Esophagus squamous epithelium (tissue), 5 donors: ENCODE data around the gene CHSY3. TPM values are rescaled to one million over a fixed set of nuclear protein-coding genes. Genes with fewer than 3 reads are reported as not detected.

Source experiments
- DNase-seq: peaks from one replicate; lab custom pipeline; 2025; lab: John Stamatoyannopoulos, UW
- H3K27ac ChIP-seq, 4 donors: fragments of 200-600 bp; sonication (generic); one replicate each; pipeline ENCODE4 v1.5.1; 2016 to 2019; ENCODE audit warnings: mild to moderate bottlenecking in 1 of 4
- H3K27me3 ChIP-seq, 4 donors: fragments of 200-600 bp; sonication (generic); 1 replicate in 3 of 4; 2 replicates in 1 of 4; pipeline versions ENCODE4 v1.5.1 to v1.6.0; 2017 to 2021; ENCODE audit warnings: antibody characterized with exemption in 1 of 4
- H3K36me3 ChIP-seq, 3 donors: fragments of 200-600 bp; sonication (generic); one replicate each; pipeline ENCODE4 v1.5.1; 2016 to 2019
- H3K4me1 ChIP-seq, 3 donors: fragments of 200-600 bp; sonication (generic); one replicate each; pipeline ENCODE4 v1.5.1; 2017 to 2019
- H3K4me3 ChIP-seq, 4 donors: fragments of 200-600 bp; sonication (generic); 1 replicate in 3 of 4; 2 replicates in 1 of 4; pipeline ENCODE4 v1.5.1; 2016 to 2019; ENCODE audit warnings: mild to moderate bottlenecking in 2 of 4, moderate library complexity in 1 of 4
- H3K9me3 ChIP-seq, 3 donors: fragments of 200-600 bp; sonication (generic); one replicate each; pipeline ENCODE4 v1.5.1; 2016 to 2019
- CTCF ChIP-seq, 6 experiments: fragments of 450-650 bp in 4 of 6; fragments of 200-600 bp in 2 of 6; sonication (generic) in 2 of 6; IDR thresholded peaks; one replicate each; pipeline ENCODE4 v1.5.1; 2016 to 2019; ENCODE audit warnings: antibody characterized with exemption in 6 of 6, mild to moderate bottlenecking in 4 of 6, moderate library complexity in 4 of 6
- POLR2A ChIP-seq, 4 donors: fragments of 450-650 bp; IDR thresholded peaks; one replicate each; pipeline ENCODE4 v1.6.1; 2017; ENCODE audit warnings: antibody characterized with exemption in 4 of 4, mild to moderate bottlenecking in 4 of 4, moderate library complexity in 3 of 4
- WGBS, 2 donors: methylation state at CpG; one replicate each; pipeline ENCODE4 v1.1.5; 2018; 5-methylcytosine and 5-hydroxymethylcytosine counted together
- intact Hi-C: fragments of 100-400 bp; cut with DNase I; formaldehyde crosslinking; loops from one replicate; pipeline ENCODE4 v1.15.0; 2022
- total RNA-seq, 4 donors: library from RNA; depleted of rRNA; stranded (reverse); fragments of >200 nt; gene quantifications; one replicate each; pipeline ENCODE4 v1.1.0, GENCODE V29; 2016
- donor health status: DM: yes; HTN: yes; CAD: no.

The CHSY3 gene
- total RNA-seq, 4 donors from 2014 or later, result 0.70 to 2.3 (median 1.3) TPM; not detected in 1

- DNase-seq, result no peak
- H3K27ac ChIP-seq, result peak overlapping the region in 2 of 4 donors; percentile 33 to 44
- H3K27me3 ChIP-seq, result no peaks in the 10 kb centered on the region
- no peaks in the 10 kb centered on the region for H3K9me3 ChIP-seq
- TF ChIP-seq POLR2A (IDR thresholded peaks at IDR 0.05), result no peak
- no peak for TF ChIP-seq CTCF (IDR thresholded peaks at IDR 0.05)
- H3K36me3 ChIP-seq, result no peaks in the 10 kb centered on the region
- H3K4me1 ChIP-seq, result peaks cover 0 to 11% (median 3%) of the 10 kb centered on the region in 3 donors
- intact Hi-C loops, result no loop called here
- H3K4me3 ChIP-seq, result no peak overlapping the region
Measured at GRCh38 chr5:130136300-130136699, 232.0 kb downstream of the CHSY3 start.

DNA sequence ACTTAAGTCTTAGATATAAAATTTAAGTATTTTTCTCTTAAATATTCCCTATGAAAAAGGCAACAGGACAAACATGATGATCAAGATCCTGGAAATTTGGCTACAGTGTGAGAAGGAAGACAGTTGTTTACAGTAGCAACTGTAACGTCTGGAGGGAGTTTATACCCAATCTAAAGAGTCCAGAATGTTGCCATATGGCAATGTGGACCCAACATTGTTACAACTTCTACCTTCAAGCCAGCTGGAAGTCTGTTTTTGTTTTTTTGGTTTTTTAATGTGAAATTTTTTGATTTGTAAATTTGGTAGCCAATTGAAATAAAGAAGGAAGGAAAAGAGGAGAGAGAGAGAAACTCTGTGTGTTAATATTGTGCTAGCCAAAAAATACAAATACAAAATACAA lies 233.4 kb downstream of the CHSY3 start:
- Histone ChIP-seq H3K9me3 (no peaks in the 10 kb centered on the region), H3K4me3 (no peak overlapping the region), H3K36me3 (no peaks in the 10 kb centered on the region), H3K27ac (no peak overlapping the region), H3K27me3 (no peaks in the 10 kb centered on the region), H3K4me1 (peaks cover 0 to 11% (median 3%) of the 10 kb centered on the region in 3 donors)
- TF ChIP-seq POLR2A (IDR thresholded peaks at IDR 0.05), result no peak
- TF ChIP-seq CTCF (IDR thresholded peaks at IDR 0.05), result no peak
- no peak for DNase-seq
- intact Hi-C loops, result no loop called here
- 26 to 31% methylated on average over 1 of the region's 1 CpG for WGBS, 2 donors

DNA sequence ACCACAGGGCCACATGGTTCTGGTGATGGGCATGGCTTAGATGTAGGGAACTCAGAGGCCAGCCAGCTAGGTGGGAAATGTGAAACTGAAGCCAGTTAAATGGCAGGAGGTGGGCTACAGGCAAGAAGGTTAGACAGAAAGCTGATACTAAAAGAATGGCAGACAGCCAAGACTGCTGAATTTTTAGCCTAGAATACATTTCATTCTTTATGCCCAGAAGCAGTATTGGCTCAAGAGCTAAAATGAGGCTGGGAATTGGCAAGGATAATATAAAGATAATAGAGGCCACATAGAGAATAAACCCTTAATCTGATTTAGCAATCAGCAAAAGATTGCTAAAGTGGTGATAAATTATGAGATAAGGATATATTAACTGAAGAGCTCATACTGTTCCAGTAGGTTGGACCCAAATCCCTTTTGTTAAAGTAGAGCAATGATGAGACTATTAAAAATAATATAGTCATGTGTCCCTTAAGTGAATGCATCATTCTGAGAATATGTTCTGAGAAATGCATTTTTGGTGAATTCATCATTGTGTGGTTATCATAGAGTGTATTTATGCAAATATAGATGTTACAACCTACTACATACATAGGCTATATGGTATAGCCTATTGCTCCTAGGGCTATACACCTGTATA lies 234.3 kb downstream of the CHSY3 start:
- H3K27me3 ChIP-seq, result no peaks in the 10 kb centered on the region
- TF ChIP-seq CTCF (IDR thresholded peaks at IDR 0.05) (no peak), POLR2A (IDR thresholded peaks at IDR 0.05) (no peak)
- H3K9me3 ChIP-seq, result no peaks in the 10 kb centered on the region
- no peak for DNase-seq
- intact Hi-C loops, result no loop called here
- H3K4me3 ChIP-seq, result no peak overlapping the region
- H3K27ac ChIP-seq, result no peak overlapping the region
- H3K36me3 ChIP-seq, result no peaks in the 10 kb centered on the region
- peaks cover 0 to 11% (median 3%) of the 10 kb centered on the region in 3 donors for H3K4me1 ChIP-seq

DNA sequence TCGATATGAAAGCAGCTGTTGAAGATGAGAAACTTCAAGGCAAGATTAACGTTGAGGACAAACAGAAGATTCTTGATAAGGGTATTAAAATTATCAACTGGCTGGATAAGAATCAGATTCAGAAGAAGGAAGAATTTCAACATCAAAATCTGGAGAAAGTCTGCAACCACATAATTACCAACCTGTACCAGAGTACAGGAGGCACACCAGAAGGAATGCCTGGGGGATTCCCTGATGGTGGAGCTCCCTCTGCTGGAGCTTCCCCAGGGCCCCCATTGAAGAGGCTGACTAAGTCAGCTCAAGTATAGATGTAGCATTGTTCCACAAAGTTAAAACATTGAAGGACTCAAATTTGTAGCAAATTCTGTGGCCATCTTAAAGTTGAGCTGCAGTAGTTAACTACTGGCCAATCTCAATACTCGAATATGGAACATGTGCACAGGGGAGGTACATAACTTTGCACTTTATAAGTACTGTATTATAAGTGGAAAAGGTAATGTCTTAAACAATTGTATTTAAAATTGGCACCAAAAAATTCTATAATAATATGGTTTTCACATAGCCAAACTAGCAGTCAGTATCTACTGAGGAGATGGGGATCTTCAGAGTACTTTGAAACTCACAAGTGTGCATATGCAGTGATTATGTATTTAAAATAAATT lies 237.5 kb downstream of the CHSY3 start:
- Histone ChIP-seq H3K4me3 (no peak overlapping the region), H3K27me3 (no peaks in the 10 kb centered on the region), H3K4me1 (peaks cover 0 to 3% (median 0%) of the 10 kb centered on the region in 3 donors), H3K36me3 (no peaks in the 10 kb centered on the region), H3K9me3 (no peaks in the 10 kb centered on the region), H3K27ac (no peak overlapping the region)
- no peak for DNase-seq
- peak in 2 of 6 experiments; percentile 6 to 39 for TF ChIP-seq CTCF (IDR thresholded peaks at IDR 0.05)
- no peak for TF ChIP-seq POLR2A (IDR thresholded peaks at IDR 0.05)
- WGBS, 2 donors, result 68 to 79% methylated on average over 3 of the region's 3 CpGs
- intact Hi-C loops, result no loop called here

DNA sequence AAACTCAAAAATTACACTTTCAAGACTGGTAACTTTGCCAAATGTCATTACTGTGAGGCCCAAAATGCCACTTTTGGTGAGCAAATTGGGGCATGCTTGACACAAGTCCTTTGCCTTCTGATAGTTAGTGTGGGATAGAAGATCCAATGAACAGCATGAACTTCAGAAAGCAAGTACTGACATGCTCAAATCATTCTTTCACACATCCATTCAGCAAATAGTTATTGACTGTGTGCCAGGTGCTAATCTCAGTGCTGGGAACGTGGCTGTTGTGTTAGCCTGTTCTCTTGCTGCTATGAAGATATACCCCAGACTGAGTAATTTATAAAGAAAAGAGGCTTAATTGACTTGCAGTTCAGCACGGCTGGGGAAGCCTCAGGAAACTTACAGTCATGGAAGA lies 247.0 kb downstream of the CHSY3 start:
- no peaks in the 10 kb centered on the region for H3K27me3 ChIP-seq
- intact Hi-C loops, result no loop called here
- peaks cover 0 to 15% (median 0%) of the 10 kb centered on the region in 3 donors for H3K4me1 ChIP-seq
- no peak overlapping the region for H3K4me3 ChIP-seq
- H3K36me3 ChIP-seq, result no peaks in the 10 kb centered on the region
- no peak for DNase-seq
- 0 to 20% methylated on average over 1 to 2 of the region's 2 CpGs for WGBS, 2 donors
- TF ChIP-seq CTCF (IDR thresholded peaks at IDR 0.05) (no peak), POLR2A (IDR thresholded peaks at IDR 0.05) (no peak)
- H3K27ac ChIP-seq, result no peak overlapping the region
- H3K9me3 ChIP-seq, result no peaks in the 10 kb centered on the region
